HepG2 (cell line): Measurements from ENCODE around the gene TMEM258. TPM values are rescaled to one million over a fixed set of nuclear protein-coding genes. Genes with fewer than 3 reads are reported as not detected.

ENCODE experiments used
- ATAC-seq: fragments of 200-7000 bp; cut with Tn5 transposase; 3 replicates; pipeline ENCODE4 v1.9.1; 2020; ENCODE audit warnings: mild to moderate bottlenecking, moderate library complexity
- BruUV-seq: library from RNA; stranded (reverse); fragments of 400-500 nt; replicated peaks from 2 replicates; lab custom pipeline; 2021; lab: Mats Ljungman, UMichigan
- CTCF ChIA-PET: fragments of 300-600 bp; formaldehyde crosslinking; extraction: SDS; loops from one replicate; lab custom pipeline; 2021; ENCODE audit warnings: low total read pairs, inconsistent platforms, low intra/inter-chr PET ratio; lab: Yijun Ruan, JAX
- POLR2A ChIA-PET: fragments of 350-600 bp; sonication (Branson Sonifier 250); formaldehyde crosslinking; loops from one replicate; lab custom pipeline; 2020; ENCODE audit warnings: antibody characterized with exemption, inconsistent platforms; lab: Yijun Ruan, JAX
- DNase-seq: peaks from one replicate; pipeline ENCODE4 v3.0.0-alpha.2; 2015; ENCODE audit warnings: low spot score
- FAIRE-seq: peaks from 3 replicates; lab custom pipeline; 2011; peaks lifted over from hg19 to GRCh38; lab: Jason Lieb, UNC
- H2AFZ ChIP-seq: one replicate; pipeline ENCODE4 v1.6.1; 2011; ENCODE audit warnings: low read length, inconsistent platforms
- H3K27ac ChIP-seq: fragments of 300-600 bp; 3 replicates; pipeline ENCODE4 v1.8.0; 2011; ENCODE audit warnings: mixed run types, mild to moderate bottlenecking, mixed read lengths, low read length, inconsistent platforms; ENCODE audit not compliant: insufficient read depth; ENCODE audit errors: extremely low read length
- H3K27me3 ChIP-seq, 2 experiments: fragments of 200-600 bp in 1 of 2; 2 replicates in 1 of 2; 3 replicates in 1 of 2; pipeline versions ENCODE4 v1.6.0 to v1.8.0; 2011; ENCODE audit warnings: low read length in 2 of 2, mild to moderate bottlenecking in 2 of 2, moderate library complexity in 2 of 2, inconsistent platforms in 1 of 2; ENCODE audit not compliant: insufficient read depth in 2 of 2, control insufficient read depth in 1 of 2
- H3K36me3 ChIP-seq, 2 experiments: fragments of 200-600 bp in 1 of 2; replicated peaks in 1 of 2; 2 replicates in 1 of 2; 3 replicates in 1 of 2; pipeline versions ENCODE4 v1.5.1 to v1.8.0; 2011; ENCODE audit warnings: low read length in 2 of 2, inconsistent platforms in 1 of 2; ENCODE audit not compliant: insufficient read depth in 2 of 2, control insufficient read depth in 1 of 2
- H3K4me1 ChIP-seq: 2 replicates; pipeline ENCODE4 v1.5.1; 2012; ENCODE audit warnings: low read length, inconsistent platforms; ENCODE audit not compliant: insufficient read depth
- H3K4me2 ChIP-seq: 2 replicates; pipeline ENCODE4 v1.6.0; 2011; ENCODE audit warnings: low read depth, low read length, inconsistent platforms
- H3K4me3 ChIP-seq, 3 experiments: fragments of 200-600 bp in 1 of 3; sonication (generic), shearing (Covaris generic) in 1 of 3; replicated peaks in 1 of 3; 2 replicates each; pipeline ENCODE4 v1.5.1; 2011 to 2016; ENCODE audit warnings: low read length in 3 of 3, inconsistent platforms in 2 of 3, low read depth in 2 of 3, mild to moderate bottlenecking in 2 of 3, control low read depth in 1 of 3, mixed read lengths in 1 of 3; ENCODE audit not compliant: insufficient read depth in 1 of 3
- H3K79me2 ChIP-seq: one replicate; pipeline ENCODE4 v1.6.1; 2011; ENCODE audit warnings: low read length, inconsistent platforms; ENCODE audit not compliant: insufficient read depth
- H3K9ac ChIP-seq: 2 replicates; pipeline ENCODE4 v1.6.0; 2011; ENCODE audit warnings: mild to moderate bottlenecking, low read depth, low read length, inconsistent platforms; ENCODE audit not compliant: insufficient read depth
- H3K9me3 ChIP-seq: 2 replicates; pipeline ENCODE4 v1.5.1; 2012; ENCODE audit warnings: mild to moderate bottlenecking, low read length
- H4K20me1 ChIP-seq: 2 replicates; pipeline ENCODE4 v1.6.0; 2011; ENCODE audit warnings: inconsistent platforms, mild to moderate bottlenecking, low read length, moderate library complexity; ENCODE audit not compliant: insufficient read depth
- ARHGAP35 ChIP-seq: sonication (generic); formaldehyde crosslinking; IDR thresholded peaks from 2 replicates; pipeline ENCODE4 v1.9.0; 2022; ENCODE audit warnings: mild to moderate bottlenecking, inconsistent platforms, moderate library complexity, missing genetic modification reagents, borderline replicate concordance
- POLR2A ChIP-seq, 2 experiments: IDR thresholded peaks; 2 replicates each; pipeline ENCODE4 v1.6.1; 2011; ENCODE audit warnings: low read depth in 2 of 2, low read length in 2 of 2, mild to moderate bottlenecking in 1 of 2, moderate library complexity in 1 of 2; ENCODE audit not compliant: insufficient read depth in 1 of 2
- ZNF615 ChIP-seq: sonication (generic); formaldehyde crosslinking; IDR thresholded peaks from 2 replicates; pipeline ENCODE4 v1.5.0; 2020; ENCODE audit warnings: mild to moderate bottlenecking, missing genetic modification reagents, borderline replicate concordance
- WGBS: methylation state at CpG from one replicate; pipeline ENCODE4 v1.1.6; 2017; ENCODE audit warnings: low lambda C conversion rate; 5-methylcytosine and 5-hydroxymethylcytosine counted together
- in situ Hi-C: cut with HindIII; loops from 2 replicates; pipeline ENCODE4 v1.10.0; 2017; ENCODE audit warnings: low pct_unique_long_range_greater_than_20kb; ENCODE audit not compliant: extremely low pct_ligation_motif_present
- intact Hi-C: fragments of 100-400 bp; cut with micrococcal nuclease; formaldehyde crosslinking; loops from one replicate; pipeline ENCODE4 v1.10.0; 2022; ENCODE audit not compliant: unreplicated experiment
- polyA plus RNA-seq, 8 experiments: library from polyadenylated mRNA; depleted of rRNA in 3 of 8; stranded (reverse) in 7 of 8; unstranded in 1 of 8; fragments of >200 nt; fragmentation: Illumina TruSeq in 4 of 8; extraction: Trizol in 4 of 8; gene quantifications; 2 replicates each; pipeline versions ENCODE4 v1.2.1 to v1.2.3, GENCODE V29; 2011 to 2016; ENCODE audit warnings: low read depth in 4 of 8, missing spikeins in 1 of 8, mixed read lengths in 1 of 8; ENCODE audit not compliant: insufficient read depth in 1 of 8
- total RNA-seq, 5 experiments: library from RNA; depleted of rRNA; stranded (reverse); fragments of >200 nt; fragmentation: Illumina TruSeq; extraction: Trizol; gene quantifications; 2 replicates each; pipeline ENCODE4 v1.2.3, GENCODE V29; 2016; ENCODE audit warnings: low read depth in 1 of 5
- TF ChIP-seq, protein P1 (sequence below): sonication (generic); formaldehyde crosslinking; IDR thresholded peaks from 2 replicates; pipeline ENCODE4 v1.5.1; 2020; ENCODE audit warnings: mild to moderate bottlenecking, missing genetic modification reagents, moderate library complexity
- TF ChIP-seq, protein P2 (sequence below): sonication (generic); formaldehyde crosslinking; IDR thresholded peaks from 2 replicates; pipeline ENCODE4 v1.5.1; 2020; ENCODE audit warnings: mild to moderate bottlenecking, missing genetic modification reagents, moderate library complexity
- TF ChIP-seq, protein P3 (sequence below): IDR thresholded peaks from 2 replicates; pipeline ENCODE4 v1.6.1; 2016; ENCODE audit warnings: low read depth, control low read depth

The TMEM258 gene
- total and polyA plus RNA-seq, 2 of the 13 experiments (the other 11 are each of a cell fraction or from before 2014, with no cell fraction given), result 175 to 424 TPM

DNA sequence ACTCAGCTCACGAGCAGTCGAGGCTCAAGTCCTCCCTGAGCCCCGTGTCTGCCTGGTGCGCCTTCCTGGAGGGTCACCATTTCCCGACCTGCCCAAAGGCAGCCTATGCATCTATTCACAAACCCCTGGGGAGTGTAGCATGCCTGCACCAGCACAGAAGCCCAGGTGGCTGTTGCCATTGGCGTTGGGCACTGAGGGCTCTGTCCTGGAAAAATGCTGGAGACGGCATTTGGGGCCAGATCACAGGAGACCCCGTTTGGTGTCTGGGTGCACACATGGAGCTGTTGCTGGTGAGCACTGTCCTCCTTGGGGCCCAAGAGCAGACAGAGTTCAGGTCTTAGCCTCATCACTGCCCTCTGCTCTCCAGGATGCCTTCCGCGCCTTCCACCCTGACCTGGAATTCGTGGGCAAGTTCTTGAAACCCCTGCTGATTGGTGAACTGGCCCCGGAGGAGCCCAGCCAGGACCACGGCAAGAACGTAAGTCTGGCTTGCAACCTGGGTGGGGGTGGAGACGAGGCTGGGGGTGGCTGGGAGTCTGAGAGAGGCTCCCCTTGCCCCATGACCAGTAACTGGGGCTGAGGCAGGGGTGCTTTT is 45.1 kb upstream of the TMEM258 start:
- H3K27ac ChIP-seq, result no peak overlapping the region
- intact Hi-C loops (no loop called here), in situ Hi-C loops (no loop called here)
- ChIA-PET POLR2A (no interaction called here), CTCF (no interaction called here)
- DNase-seq (no peak), FAIRE-seq (no peak), ATAC-seq (no peak)
- TF ChIP-seq, protein P1, sequence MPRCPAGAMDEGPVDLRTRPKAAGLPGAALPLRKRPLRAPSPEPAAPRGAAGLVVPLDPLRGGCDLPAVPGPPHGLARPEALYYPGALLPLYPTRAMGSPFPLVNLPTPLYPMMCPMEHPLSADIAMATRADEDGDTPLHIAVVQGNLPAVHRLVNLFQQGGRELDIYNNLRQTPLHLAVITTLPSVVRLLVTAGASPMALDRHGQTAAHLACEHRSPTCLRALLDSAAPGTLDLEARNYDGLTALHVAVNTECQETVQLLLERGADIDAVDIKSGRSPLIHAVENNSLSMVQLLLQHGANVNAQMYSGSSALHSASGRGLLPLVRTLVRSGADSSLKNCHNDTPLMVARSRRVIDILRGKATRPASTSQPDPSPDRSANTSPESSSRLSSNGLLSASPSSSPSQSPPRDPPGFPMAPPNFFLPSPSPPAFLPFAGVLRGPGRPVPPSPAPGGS, result no peak
- TF ChIP-seq, protein P2, sequence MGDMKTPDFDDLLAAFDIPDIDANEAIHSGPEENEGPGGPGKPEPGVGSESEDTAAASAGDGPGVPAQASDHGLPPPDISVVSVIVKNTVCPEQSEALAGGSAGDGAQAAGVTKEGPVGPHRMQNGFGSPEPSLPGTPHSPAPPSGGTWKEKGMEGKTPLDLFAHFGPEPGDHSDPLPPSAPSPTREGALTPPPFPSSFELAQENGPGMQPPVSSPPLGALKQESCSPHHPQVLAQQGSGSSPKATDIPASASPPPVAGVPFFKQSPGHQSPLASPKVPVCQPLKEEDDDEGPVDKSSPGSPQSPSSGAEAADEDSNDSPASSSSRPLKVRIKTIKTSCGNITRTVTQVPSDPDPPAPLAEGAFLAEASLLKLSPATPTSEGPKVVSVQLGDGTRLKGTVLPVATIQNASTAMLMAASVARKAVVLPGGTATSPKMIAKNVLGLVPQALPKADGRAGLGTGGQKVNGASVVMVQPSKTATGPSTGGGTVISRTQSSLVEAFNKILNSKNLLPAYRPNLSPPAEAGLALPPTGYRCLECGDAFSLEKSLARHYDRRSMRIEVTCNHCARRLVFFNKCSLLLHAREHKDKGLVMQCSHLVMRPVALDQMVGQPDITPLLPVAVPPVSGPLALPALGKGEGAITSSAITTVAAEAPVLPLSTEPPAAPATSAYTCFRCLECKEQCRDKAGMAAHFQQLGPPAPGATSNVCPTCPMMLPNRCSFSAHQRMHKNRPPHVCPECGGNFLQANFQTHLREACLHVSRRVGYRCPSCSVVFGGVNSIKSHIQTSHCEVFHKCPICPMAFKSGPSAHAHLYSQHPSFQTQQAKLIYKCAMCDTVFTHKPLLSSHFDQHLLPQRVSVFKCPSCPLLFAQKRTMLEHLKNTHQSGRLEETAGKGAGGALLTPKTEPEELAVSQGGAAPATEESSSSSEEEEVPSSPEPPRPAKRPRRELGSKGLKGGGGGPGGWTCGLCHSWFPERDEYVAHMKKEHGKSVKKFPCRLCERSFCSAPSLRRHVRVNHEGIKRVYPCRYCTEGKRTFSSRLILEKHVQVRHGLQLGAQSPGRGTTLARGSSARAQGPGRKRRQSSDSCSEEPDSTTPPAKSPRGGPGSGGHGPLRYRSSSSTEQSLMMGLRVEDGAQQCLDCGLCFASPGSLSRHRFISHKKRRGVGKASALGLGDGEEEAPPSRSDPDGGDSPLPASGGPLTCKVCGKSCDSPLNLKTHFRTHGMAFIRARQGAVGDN (CRISPR knock-in tag), result peak; percentile 17; the same call in 1 of the 2 replicates
- TF ChIP-seq ZNF615 (no peak), ARHGAP35 (CRISPR knock-in tag) (no peak), POLR2A (IDR thresholded peaks at IDR 0.05; ENCODE audit: insufficient read depth in 1 of 2, low read depth in 2 of 2, low read length in 2 of 2) (peak in 1 of 2 experiments; percentile 44; a peak in 2 of 4 replicates)
- TF ChIP-seq, protein P3, sequence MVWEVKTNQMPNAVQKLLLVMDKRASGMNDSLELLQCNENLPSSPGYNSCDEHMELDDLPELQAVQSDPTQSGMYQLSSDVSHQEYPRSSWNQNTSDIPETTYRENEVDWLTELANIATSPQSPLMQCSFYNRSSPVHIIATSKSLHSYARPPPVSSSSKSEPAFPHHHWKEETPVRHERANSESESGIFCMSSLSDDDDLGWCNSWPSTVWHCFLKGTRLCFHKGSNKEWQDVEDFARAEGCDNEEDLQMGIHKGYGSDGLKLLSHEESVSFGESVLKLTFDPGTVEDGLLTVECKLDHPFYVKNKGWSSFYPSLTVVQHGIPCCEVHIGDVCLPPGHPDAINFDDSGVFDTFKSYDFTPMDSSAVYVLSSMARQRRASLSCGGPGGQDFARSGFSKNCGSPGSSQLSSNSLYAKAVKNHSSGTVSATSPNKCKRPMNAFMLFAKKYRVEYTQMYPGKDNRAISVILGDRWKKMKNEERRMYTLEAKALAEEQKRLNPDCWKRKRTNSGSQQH (CRISPR knock-in tag), result no peak
- H3K27me3 ChIP-seq, result no peaks in the 10 kb centered on the region
- H3K4me3 ChIP-seq, result no peak overlapping the region
- H3K4me1 ChIP-seq, result no peaks in the 10 kb centered on the region
- H2AFZ ChIP-seq, result no peak overlapping the region
- H4K20me1 ChIP-seq, result no peaks in the 10 kb centered on the region
- no TSS peak for BruUV-seq
- peaks cover 3 to 32% of the 10 kb centered on the region in 2 experiments for H3K36me3 ChIP-seq
- no peak overlapping the region for H3K4me2 ChIP-seq
- H3K9ac ChIP-seq, result no peak overlapping the region
- H3K9me3 ChIP-seq, result no peaks in the 10 kb centered on the region
- H3K79me2 ChIP-seq, result no peaks in the 10 kb centered on the region
- 90% methylated on average over 10 of the region's 15 CpGs for WGBS
